Fibroblast of lung (primary cell): ENCODE measurements around the gene UVRAG. TPM values are rescaled to one million over a fixed set of nuclear protein-coding genes. Genes with fewer than 3 reads are reported as not detected.

Experiments used
- DNase-seq, 2 donors: peaks; one replicate each; pipeline versions ENCODE4 v3.0.0 to v3.0.0-alpha.2; 2010; ENCODE audit warnings: low read depth in 2 of 2
- H2AFZ ChIP-seq: 2 replicates; pipeline ENCODE4 v1.5.1; 2012; ENCODE audit warnings: low read length, control low read depth, inconsistent platforms
- H3K27ac ChIP-seq: 2 replicates; pipeline ENCODE4 v1.5.1; 2011; ENCODE audit warnings: low read length, control low read depth; ENCODE audit not compliant: insufficient read depth
- H3K27me3 ChIP-seq: 2 replicates; pipeline ENCODE4 v1.5.1; 2011; ENCODE audit warnings: mild to moderate bottlenecking, low read length; ENCODE audit not compliant: control insufficient read depth, insufficient read depth
- H3K36me3 ChIP-seq: 2 replicates; pipeline ENCODE4 v1.5.1; 2011; ENCODE audit warnings: low read length; ENCODE audit not compliant: control insufficient read depth, insufficient read depth
- H3K4me1 ChIP-seq: 2 replicates; pipeline ENCODE4 v1.5.1; 2011; ENCODE audit warnings: low read length; ENCODE audit not compliant: control insufficient read depth, insufficient read depth; ENCODE audit errors: extremely low read depth
- H3K4me2 ChIP-seq: 2 replicates; pipeline ENCODE4 v1.5.1; 2011; ENCODE audit warnings: low read length, control low read depth; ENCODE audit not compliant: insufficient read depth; ENCODE audit errors: extremely low read depth
- H3K4me3 ChIP-seq, 4 experiments: fragments of 200-600 bp in 1 of 4; sonication (generic) in 1 of 4; replicated peaks in 1 of 4; 2 replicates each; pipeline ENCODE4 v1.5.1; 2011 to 2016; ENCODE audit warnings: low read length in 4 of 4, low read depth in 3 of 4, mild to moderate bottlenecking in 3 of 4, control low read depth in 2 of 4, inconsistent platforms in 1 of 4, mixed read lengths in 1 of 4; ENCODE audit not compliant: insufficient read depth in 1 of 4; ENCODE audit errors: control extremely low read depth in 1 of 4
- H3K79me2 ChIP-seq: 2 replicates; pipeline ENCODE4 v1.5.1; 2012; ENCODE audit warnings: mild to moderate bottlenecking, low read length, inconsistent platforms; ENCODE audit not compliant: control insufficient read depth, insufficient read depth
- H3K9ac ChIP-seq: 2 replicates; pipeline ENCODE4 v1.5.1; 2011; ENCODE audit warnings: mild to moderate bottlenecking, low read length, control low read depth; ENCODE audit not compliant: insufficient read depth
- H3K9me3 ChIP-seq: 2 replicates; pipeline ENCODE4 v1.5.1; 2012; ENCODE audit warnings: low read depth, low read length; ENCODE audit not compliant: control insufficient read depth, insufficient read depth
- H4K20me1 ChIP-seq: 2 replicates; pipeline ENCODE4 v1.5.1; 2011; ENCODE audit warnings: low read length; ENCODE audit not compliant: control insufficient read depth, insufficient read depth; ENCODE audit errors: extremely low read depth
- EZH2 ChIP-seq: IDR thresholded peaks from 2 replicates; pipeline ENCODE4 v1.5.1; 2012; ENCODE audit warnings: low read length, control low read depth, mild to moderate bottlenecking; ENCODE audit errors: missing control alignments
- polyA plus RNA-seq, 2 donors: library from polyadenylated mRNA; depleted of rRNA in 1 of 2; stranded (reverse) in 1 of 2; unstranded in 1 of 2; fragments of >200 nt; gene quantifications; 2 replicates each; pipeline ENCODE4 v1.2.1, GENCODE V29; 2011 to 2012; ENCODE audit warnings: missing spikeins in 1 of 2
- total RNA-seq: library from RNA; depleted of rRNA; stranded (reverse); fragments of >200 nt; gene quantifications from 2 replicates; pipeline ENCODE4 v1.2.1, GENCODE V29; 2014
- TF ChIP-seq, protein P1 (sequence below), 2 donors: IDR thresholded peaks in 1 of 2; conservative IDR thresholded peaks in 1 of 2; 1 replicate in 1 of 2; 2 replicates in 1 of 2; pipeline ENCODE4 v1.5.1; 2011 to 2012; ENCODE audit warnings: low read length in 2 of 2, control low read depth in 1 of 2, inconsistent platforms in 1 of 2, low read depth in 1 of 2, mild to moderate bottlenecking in 1 of 2

Gene UVRAG
- total and polyA plus RNA-seq, 2 donors (not counting 1 experiment from before 2014, with no cell fraction given), result 15.8 to 22.1 TPM

DNA sequence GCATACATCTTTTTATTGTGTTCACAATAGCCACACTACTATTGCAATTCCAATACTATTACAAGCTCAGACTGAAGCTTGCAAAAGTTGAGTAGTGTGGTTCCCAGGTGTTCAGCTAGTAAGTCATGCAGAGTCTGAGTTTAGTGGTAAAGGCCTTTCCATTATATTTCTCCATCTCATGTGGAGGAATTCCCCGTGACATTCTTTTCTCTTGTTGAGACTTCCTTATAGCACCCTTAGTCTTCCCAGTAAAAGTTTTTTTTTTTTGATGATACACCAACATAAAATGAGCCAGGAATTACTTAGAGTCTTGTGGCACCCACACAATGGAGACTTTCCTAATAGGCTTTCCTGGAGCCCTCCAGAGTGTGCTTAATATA is 110.8 kb downstream of the UVRAG start:
- Histone ChIP-seq H3K36me3 (no peaks in the 10 kb centered on the region), H2AFZ (no peak overlapping the region), H3K27me3 (no peaks in the 10 kb centered on the region), H3K27ac (no peak overlapping the region), H3K4me3 (no peak overlapping the region), H3K4me2 (no peak overlapping the region), H3K4me1 (peaks cover 2% of the 10 kb centered on the region), H3K9me3 (no peaks in the 10 kb centered on the region), H3K79me2 (no peaks in the 10 kb centered on the region), H3K9ac (no peak overlapping the region), H4K20me1 (no peaks in the 10 kb centered on the region)
- TF ChIP-seq, protein P1, sequence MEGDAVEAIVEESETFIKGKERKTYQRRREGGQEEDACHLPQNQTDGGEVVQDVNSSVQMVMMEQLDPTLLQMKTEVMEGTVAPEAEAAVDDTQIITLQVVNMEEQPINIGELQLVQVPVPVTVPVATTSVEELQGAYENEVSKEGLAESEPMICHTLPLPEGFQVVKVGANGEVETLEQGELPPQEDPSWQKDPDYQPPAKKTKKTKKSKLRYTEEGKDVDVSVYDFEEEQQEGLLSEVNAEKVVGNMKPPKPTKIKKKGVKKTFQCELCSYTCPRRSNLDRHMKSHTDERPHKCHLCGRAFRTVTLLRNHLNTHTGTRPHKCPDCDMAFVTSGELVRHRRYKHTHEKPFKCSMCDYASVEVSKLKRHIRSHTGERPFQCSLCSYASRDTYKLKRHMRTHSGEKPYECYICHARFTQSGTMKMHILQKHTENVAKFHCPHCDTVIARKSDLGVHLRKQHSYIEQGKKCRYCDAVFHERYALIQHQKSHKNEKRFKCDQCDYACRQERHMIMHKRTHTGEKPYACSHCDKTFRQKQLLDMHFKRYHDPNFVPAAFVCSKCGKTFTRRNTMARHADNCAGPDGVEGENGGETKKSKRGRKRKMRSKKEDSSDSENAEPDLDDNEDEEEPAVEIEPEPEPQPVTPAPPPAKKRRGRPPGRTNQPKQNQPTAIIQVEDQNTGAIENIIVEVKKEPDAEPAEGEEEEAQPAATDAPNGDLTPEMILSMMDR (conservative IDR thresholded peaks at IDR 0.05 in 1 of 2, IDR thresholded peaks at IDR 0.05 in 1 of 2; ENCODE audit: low read depth in 1 of 2, low read length in 2 of 2), result no peak
- TF ChIP-seq EZH2, result no peak
- peak in 1 of 2 donors; percentile 71 for DNase-seq

DNA sequence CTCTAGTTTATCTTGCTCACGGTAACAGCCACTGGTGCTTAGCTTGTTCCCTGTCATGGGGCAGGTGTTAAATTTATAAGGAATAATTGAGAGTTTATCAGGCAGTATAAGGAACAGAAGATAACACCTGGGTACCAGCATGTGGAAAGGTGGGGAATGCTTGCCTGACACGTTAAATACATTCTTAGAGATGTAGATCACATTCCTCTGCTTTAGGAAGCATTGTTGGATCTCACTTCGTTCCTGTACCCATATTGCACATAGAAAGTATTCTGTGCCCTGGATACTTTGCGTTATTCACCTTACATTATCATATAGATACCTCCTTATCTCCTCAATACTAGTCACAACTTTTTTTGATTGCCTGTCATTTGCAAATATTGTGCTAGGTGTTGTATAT is 114.7 kb downstream of the UVRAG start:
- no peaks in the 10 kb centered on the region for H3K9me3 ChIP-seq
- no peak for DNase-seq
- TF ChIP-seq EZH2, result no peak
- TF ChIP-seq, protein P1 (conservative IDR thresholded peaks at IDR 0.05 in 1 of 2, IDR thresholded peaks at IDR 0.05 in 1 of 2; ENCODE audit: low read depth in 1 of 2, low read length in 2 of 2), result no peak

DNA sequence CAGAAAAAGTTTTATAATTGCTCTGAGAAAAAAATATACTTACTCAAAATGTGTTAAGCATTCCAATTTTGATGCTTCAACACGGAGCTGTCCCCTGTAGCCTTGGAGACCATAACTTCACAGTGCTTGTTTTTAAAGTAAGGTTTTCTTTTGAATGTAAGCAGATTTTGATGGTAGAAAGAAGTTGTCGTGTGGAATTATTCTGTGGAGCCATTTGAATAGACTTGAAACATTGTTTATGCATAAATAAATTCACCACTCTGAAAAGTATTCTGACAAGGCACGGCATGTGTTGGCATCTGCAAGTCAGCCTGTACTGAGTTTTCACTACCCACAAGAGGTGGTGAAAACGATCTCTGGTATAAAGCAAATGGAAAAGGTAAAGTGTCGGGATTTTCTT is 115.5 kb downstream of the UVRAG start:
- Histone ChIP-seq H4K20me1 (no peaks in the 10 kb centered on the region), H3K9me3 (no peaks in the 10 kb centered on the region), H3K4me3 (no peak overlapping the region), H3K27ac (no peak overlapping the region), H3K4me2 (no peak overlapping the region), H3K27me3 (no peaks in the 10 kb centered on the region), H3K4me1 (no peaks in the 10 kb centered on the region), H3K9ac (no peak overlapping the region), H3K36me3 (no peaks in the 10 kb centered on the region), H3K79me2 (no peaks in the 10 kb centered on the region), H2AFZ (no peak overlapping the region)
- no peak for DNase-seq
- TF ChIP-seq EZH2, result no peak
- TF ChIP-seq, protein P1 (conservative IDR thresholded peaks at IDR 0.05 in 1 of 2, IDR thresholded peaks at IDR 0.05 in 1 of 2; ENCODE audit: low read depth in 1 of 2, low read length in 2 of 2), result no peak

More for the DNA sequence above, 114.7 kb downstream of the UVRAG start:
- Histone ChIP-seq H3K4me1 (peaks cover 2% of the 10 kb centered on the region), H3K9ac (no peak overlapping the region), H3K79me2 (no peaks in the 10 kb centered on the region), H3K36me3 (no peaks in the 10 kb centered on the region), H3K27me3 (no peaks in the 10 kb centered on the region), H3K4me2 (no peak overlapping the region), H3K27ac (no peak overlapping the region), H4K20me1 (no peaks in the 10 kb centered on the region), H2AFZ (no peak overlapping the region), H3K4me3 (no peak overlapping the region)
